GM12892 (cell line): ENCODE data around the gene CPEB3.

ENCODE experiments used
- POLR2A ChIP-seq: IDR thresholded peaks from 2 replicates; pipeline ENCODE4 v1.6.1; 2011; ENCODE audit warnings: low read depth, low read length, control low read depth
- POLR2AphosphoS5 ChIP-seq: IDR thresholded peaks from 2 replicates; pipeline ENCODE4 v1.6.1; 2011; ENCODE audit warnings: low read depth, low read length, control low read depth

- TF ChIP-seq POLR2A (no peak), POLR2AphosphoS5 (no peak)
Measured at GRCh38 chr10:92213049-92213448, 77.8 kb downstream of the CPEB3 start.
